HK-2 (cell line): Measurements from ENCODE around the gene MEOX1.

Experiments used
- DNase-seq: peaks from one replicate; pipeline ENCODE4 v3.0.0-alpha.2; 2018; ENCODE audit not compliant: unreplicated experiment

MEOX1 gene

DNA sequence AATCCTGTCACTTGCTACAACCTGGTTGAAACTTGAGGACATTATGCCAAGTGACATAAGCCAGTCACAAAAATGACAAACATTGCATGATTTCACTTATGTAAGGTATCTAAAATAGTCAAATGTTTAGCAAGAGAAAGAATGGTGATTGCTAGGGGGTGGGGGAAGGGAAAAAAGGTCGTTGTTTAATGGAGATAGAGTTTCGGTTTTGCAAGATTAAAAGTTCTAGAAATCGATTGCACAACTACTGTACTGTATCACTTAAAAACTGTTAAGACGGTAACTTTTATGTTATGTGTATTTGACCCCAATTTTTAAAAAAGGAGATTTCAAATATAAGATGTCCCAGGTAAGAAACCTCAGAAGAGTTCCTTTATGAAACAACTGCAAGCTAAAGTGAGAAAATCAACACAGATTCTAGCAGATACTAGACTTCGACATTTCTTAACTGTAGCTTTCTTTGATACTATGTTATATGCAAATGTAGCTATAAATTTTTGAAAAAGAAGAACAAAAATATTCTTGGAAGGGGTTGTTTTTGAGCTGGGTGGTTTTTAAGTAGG, 5.9 kb downstream of the MEOX1 start:
- DNase-seq, result no peak

DNA sequence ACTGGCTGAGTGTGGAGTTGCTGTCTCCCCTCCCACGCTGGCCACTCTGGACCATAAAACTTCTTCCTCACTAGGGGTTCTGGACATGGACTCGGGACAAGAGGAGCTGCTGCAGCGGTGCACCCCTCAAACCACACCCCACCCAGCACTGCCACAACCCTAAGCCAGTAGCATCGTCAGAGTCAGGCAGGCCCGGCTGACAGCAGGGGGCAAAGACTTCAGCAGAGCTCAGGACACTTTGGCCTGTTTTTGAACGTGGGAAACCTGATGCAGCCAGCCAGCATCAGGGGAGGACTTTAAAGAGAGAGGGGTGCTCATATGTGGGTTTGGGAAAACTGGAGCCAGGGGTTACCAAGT, 9.6 kb downstream of the MEOX1 start:
- DNase-seq, result no peak

DNA sequence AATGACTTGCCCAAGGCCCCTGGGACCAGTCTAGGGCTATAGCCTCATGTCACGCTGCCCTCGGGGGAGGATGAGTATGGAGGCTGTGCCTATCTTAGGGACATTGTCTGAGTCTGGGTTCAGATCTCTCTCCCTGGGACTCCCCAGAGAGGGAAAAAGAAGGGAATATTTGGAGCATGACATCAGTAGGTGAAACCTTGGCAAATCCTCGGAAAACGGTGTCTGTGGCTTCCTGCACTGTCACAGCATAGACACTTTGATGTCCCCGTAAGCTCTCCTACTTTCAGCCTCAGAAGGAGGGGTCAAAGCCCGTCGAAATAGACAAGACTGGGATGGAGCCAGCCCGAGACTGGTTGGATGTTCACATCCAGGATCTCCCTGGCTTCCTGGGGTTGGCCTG, 11.3 kb downstream of the MEOX1 start:
- DNase-seq, result no peak

DNA sequence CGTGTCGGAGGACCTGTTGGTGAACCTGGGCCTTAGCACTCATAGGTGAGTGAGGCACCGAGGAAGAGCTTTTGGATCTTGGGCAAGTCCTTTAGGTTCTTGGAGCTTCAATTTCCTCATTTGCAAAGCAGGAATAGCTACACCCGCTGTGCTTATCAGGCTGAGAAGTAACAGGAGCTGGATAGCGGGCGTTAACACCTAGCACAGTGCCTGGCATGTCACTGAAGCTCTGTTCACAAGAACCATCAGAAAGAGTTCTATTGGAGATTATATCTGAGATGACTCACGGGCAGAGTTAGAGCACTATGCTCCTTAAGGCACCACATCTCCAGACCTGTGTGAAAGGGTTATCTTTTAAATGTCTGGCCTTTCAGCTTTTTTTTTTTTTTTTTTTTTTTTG, 12.8 kb downstream of the MEOX1 start:
- no peak for DNase-seq

DNA sequence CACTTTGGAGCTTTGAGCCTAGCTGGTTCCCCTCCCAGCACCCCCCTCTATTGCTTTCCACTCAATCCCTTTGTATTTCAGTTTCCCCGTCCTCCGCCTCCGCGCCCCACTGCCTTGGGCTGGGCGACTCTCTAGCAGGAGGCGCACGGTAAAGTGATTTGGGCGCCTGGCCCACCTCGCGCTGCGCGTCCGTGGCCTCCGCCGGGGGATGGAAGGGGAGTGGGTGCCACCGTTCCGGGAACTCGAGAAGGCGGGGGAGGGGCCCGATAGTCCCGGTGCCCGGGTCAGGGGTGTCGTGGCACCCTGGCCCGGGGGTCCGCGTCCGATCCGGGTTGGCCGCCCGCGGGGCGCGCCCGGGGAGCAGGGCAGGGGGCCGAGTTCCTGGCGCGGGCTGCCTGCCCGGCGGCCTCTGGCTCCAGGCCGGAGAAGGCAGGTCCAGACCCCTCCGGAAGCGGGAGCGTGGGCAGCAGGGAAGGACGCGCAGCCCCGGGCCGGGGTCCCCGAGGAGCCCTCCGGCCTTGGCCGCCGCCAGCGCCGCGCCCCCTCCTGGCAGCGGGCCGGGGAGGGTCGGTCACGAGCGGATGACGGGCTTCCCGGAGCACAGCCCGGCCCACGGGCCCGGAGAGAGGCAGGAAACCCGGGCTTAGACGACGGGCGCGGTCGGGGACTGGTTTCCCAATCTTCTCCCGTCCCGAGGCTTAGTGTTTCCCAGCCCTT, 15.8 kb downstream of the MEOX1 start:
- no peak for DNase-seq

DNA sequence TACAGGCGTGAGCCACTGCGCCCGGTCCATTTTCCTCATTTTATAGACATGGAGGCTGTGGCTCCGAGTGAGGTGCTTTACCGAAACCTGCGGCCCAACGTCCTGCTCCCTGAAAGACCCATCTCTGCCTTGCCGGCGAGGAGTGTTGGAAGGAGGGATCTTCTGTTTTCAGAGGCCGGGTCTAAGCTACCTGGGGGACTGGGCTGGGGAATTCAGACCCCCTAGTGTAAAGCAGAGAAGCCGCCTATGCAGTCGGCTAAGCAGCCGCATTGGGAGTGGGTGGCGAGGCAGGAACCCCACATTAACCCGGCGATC, 16.3 kb downstream of the MEOX1 start:
- no peak for DNase-seq

DNA sequence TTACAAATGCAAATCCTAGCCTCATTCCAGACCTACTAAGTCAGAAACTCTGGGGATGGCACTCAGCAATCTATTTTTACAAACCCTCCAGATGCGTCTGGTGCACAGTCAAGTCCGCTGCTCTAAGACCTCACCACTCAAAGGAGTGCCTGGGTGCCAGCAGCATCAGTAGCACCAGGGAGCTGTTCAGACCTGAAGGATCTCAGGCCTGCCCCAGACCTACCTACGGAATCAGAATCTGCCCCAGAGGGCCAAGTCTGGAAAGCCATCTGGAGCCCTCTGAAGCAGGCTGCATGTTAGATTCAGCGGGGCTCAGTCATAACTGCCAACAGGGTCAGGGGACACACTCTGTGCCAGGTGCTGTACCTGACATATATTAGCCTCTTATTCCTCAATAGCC, 17.6 kb downstream of the MEOX1 start:
- no peak for DNase-seq

GRCh38 chr17:43641416-43641815, 20.3 kb downstream of the MEOX1 start:
- DNase-seq, result no peak

GRCh38 chr17:43640491-43641252, 21.1 kb downstream of the MEOX1 start:
- DNase-seq, result no peak

DNA sequence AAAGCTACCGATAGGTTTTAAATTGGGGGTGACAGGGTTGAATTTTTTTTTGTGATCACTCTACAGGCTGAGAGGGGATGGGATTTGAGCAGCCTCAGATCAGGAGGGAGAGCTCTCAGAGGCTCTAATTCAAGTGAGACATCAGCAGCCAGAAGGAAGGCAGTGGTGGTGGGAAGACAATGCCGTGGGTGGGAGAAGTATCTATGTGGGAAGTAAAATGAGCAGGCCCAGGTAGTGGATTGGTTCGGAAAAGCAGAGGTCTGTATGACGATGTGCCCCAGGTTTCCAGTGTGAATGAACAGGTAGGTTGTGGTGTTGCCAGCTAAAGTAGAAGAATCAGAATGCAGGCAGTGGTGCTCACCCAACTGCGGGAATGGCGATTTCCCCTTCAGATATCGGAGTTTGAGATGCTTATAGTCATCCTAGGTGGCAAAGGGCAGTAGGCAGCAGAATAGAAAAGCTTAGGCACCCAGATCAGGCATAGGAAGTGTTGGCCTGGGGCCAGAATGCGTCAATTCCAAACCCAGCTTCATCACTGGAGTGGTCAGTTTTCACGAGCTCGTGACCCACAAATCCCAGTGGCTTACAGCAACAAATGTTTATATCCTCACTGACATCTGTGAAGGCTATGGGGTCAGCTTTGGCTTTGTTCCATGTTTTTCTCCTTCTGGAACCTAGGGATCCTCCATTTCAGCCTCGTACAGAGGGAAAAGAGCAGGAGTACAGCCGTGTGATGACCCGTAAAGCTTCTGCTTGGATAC, 24.0 kb downstream of the MEOX1 start:
- DNase-seq, result no peak

DNA sequence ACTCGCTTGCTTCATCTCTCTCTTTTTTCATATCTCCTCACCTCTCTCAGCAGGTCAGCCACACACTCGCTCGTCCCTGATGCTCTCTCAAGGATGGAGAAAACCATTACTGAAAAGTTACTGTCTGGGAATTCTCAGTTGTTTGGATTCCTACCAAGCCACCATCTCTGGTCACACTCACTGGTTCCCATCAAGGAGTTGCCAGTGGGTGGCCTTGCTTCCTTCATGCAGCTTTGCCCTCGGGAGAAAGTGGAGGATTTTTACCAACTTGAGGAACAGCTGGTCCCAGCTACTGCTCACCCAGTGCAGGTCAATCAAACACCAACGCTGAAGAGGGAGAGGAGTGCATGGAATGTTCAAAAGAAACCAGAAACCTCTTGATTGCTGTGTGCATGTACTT, 25.3 kb downstream of the MEOX1 start:
- DNase-seq, result no peak

DNA sequence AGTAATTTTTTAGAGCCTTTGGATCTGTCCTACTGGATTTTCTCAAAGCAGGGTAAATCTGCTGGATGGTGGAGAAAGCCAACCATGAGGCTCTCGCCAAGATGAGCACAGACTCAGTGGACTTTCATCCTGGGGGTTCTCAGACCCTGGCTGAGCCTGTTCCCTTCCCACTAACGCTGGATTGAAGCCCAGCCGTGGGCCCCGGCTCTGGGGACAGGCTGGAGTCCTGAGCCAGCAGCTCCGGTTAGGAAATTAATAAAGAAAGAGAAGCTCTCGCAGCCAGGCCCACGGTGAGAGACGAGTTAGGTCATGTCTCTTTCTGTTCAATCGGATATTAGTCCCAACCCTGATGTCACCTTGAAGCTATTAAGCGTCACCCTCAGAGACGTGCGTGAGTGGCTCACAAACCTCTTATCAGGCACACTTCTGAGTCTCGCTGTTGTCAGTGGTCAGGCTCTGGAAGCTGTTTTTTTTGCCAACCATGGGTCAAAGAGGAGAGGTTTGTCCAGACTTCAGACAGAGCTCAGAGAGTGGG, 27.1 kb downstream of the MEOX1 start:
- no peak for DNase-seq

DNA sequence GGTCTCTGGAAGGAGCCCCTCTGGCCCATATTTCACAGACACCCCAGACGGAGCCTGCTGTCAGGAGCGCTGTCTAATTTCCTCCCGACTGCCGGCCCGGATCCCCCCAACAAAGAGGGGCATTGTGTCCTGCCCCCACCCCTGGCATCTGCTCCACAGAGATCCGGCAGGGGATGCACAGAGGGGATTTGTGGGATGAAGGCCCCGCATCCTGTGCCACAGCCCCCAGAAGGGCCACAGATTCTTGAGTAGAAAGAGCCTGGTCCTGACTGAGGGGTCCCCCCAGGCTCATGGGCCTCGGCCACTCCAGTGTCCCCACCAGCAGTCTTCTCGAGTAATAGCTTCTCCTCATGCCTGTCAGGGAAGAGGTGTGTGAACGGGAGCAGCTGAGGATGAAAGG, 29.5 kb downstream of the MEOX1 start:
- no peak for DNase-seq

GRCh38 chr17:43631429-43631828, 30.3 kb downstream of the MEOX1 start:
- no peak for DNase-seq

- DNase-seq, result no peak
Measured at GRCh38 chr17:43628089-43628650, 33.6 kb downstream of the MEOX1 start.

- DNase-seq, result no peak
Measured at GRCh38 chr17:43627653-43628052, 34.1 kb downstream of the MEOX1 start.

DNA sequence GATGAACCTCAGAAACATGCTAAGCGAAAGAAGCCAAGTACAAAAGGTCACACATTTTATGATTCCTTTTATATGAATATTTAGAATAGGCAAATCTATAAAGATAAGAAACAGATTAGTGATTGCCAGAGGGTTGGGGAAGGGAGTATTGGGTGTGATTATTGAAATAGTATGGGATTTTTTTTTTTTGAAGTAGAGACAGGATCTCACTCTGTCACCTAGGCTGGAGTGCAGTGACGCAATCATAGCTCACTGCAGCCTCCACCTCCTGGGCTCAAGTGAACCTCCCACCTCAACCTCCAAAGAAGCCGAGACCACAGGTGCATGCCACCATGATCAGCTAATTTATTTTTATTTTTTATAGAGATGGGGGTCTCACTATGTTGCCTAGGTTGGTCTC, 35.7 kb downstream of the MEOX1 start:
- no peak for DNase-seq

GRCh38 chr17:43625606-43626005, 36.1 kb downstream of the MEOX1 start:
- DNase-seq, result no peak

DNA sequence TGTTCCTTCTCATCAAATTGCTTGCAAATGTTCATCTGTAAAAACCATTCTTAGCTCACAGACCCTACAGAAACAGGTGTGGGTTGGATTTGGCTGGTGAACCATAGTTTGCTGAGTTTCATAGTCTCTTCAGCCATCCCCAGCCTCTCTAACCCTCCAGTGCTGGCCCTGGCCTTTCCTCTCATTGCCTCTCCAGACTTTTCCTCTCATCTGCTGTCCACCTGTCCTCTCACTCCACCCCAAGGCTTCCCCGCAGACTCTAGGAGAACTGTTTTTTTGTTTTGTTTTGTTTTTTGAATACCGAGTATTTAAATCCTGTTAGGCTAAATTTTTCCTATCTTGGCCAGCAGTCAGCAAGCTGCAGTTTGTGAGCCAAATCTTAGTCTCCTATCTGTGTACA, 41.1 kb downstream of the MEOX1 start:
- DNase-seq, result no peak

DNA sequence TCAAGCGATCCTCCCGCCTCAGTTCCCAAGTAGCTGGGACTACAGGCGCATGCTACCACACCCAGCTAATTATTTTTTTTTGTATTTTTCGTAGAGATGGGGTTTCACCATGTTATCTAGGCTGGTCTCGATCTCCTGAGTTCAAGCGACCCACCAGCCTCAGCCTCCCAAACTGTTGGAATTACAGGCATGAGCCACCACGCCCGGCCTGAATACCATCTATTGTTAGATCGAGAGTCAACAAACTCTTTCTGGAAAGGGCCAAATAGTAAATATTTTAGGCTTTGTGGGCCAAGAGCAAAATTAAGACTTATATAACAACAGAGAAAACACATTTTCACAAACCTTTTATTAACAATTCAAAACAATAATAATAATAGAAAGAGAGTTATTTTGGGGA, 41.6 kb downstream of the MEOX1 start:
- DNase-seq, result no peak

GRCh38 chr17:43619705-43620104, 42.0 kb downstream of the MEOX1 start:
- no peak for DNase-seq

GRCh38 chr17:43618276-43618675, 43.4 kb downstream of the MEOX1 start:
- DNase-seq, result no peak
